ENCODE data around the gene RNF10.

GRCh38 chr12:120610560-120610959 is 76.4 kb downstream of the RNF10 start:
- TF ChIP-seq EZH2 (IDR thresholded peaks at IDR 0.05; ENCODE audit: borderline replicate concordance, control insufficient read depth, low read depth, low read length) (no peak), ASH2L (IDR thresholded peaks at IDR 0.05; ENCODE audit: borderline replicate concordance, low read depth) (no peak), HCFC1 (IDR thresholded peaks at IDR 0.05; ENCODE audit: low read length) (no peak), NRF1 (conservative IDR thresholded peaks at IDR 0.05; ENCODE audit: low read depth, low read length) (no peak), NR2C2 (IDR thresholded peaks at IDR 0.05; ENCODE audit: borderline replicate concordance, control insufficient read depth, insufficient read length, low read depth) (no peak), ETV6 (conservative IDR thresholded peaks at IDR 0.05 in 1 of 2, IDR thresholded peaks at IDR 0.05 in 1 of 2; ENCODE audit: borderline replicate concordance in 1 of 2, low read depth in 1 of 2) (no peak), ZNF274 (IDR thresholded peaks at IDR 0.05; ENCODE audit: insufficient read depth, insufficient read length) (no peak), CHD1 (IDR thresholded peaks at IDR 0.05; ENCODE audit: low read depth, low read length) (no peak)
- TF ChIP-seq, protein P1, sequence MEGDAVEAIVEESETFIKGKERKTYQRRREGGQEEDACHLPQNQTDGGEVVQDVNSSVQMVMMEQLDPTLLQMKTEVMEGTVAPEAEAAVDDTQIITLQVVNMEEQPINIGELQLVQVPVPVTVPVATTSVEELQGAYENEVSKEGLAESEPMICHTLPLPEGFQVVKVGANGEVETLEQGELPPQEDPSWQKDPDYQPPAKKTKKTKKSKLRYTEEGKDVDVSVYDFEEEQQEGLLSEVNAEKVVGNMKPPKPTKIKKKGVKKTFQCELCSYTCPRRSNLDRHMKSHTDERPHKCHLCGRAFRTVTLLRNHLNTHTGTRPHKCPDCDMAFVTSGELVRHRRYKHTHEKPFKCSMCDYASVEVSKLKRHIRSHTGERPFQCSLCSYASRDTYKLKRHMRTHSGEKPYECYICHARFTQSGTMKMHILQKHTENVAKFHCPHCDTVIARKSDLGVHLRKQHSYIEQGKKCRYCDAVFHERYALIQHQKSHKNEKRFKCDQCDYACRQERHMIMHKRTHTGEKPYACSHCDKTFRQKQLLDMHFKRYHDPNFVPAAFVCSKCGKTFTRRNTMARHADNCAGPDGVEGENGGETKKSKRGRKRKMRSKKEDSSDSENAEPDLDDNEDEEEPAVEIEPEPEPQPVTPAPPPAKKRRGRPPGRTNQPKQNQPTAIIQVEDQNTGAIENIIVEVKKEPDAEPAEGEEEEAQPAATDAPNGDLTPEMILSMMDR (IDR thresholded peaks at IDR 0.05 in 2 of 3, conservative IDR thresholded peaks at IDR 0.05 in 1 of 3; ENCODE audit: control insufficient read depth in 2 of 3, extremely low read depth in 1 of 3, insufficient read depth in 1 of 3, low read depth in 3 of 3, low read length in 3 of 3), result no peak

Measured in GM12878 (cell line).